Activated CD8-positive, alpha-beta memory T cell treated with anti-CD3 and anti-CD28 coated beads, Interleukin-2, amount 50 U/mL, for 1 hour (primary cell): ENCODE results near the gene DAPK2.

Experiments
- DNase-seq: peaks from one replicate; pipeline ENCODE4 v3.0.0-alpha.2; 2020; ENCODE audit errors: extremely low read depth

DAPK2 gene

GRCh38 chr15:64024172-64025050, 21.9 kb downstream of the DAPK2 start:
- no peak for DNase-seq

GRCh38 chr15:64023220-64023619, 23.1 kb downstream of the DAPK2 start:
- DNase-seq: no peak

GRCh38 chr15:64022571-64022970, 23.7 kb downstream of the DAPK2 start:
- no peak for DNase-seq

GRCh38 chr15:64019764-64020163, 26.5 kb downstream of the DAPK2 start:
- no peak for DNase-seq

- DNase-seq: no peak
These were observed 28.6 kb downstream of the DAPK2 start for GRCh38 chr15:64017591-64018163.

GRCh38 chr15:64017082-64017588, 29.1 kb downstream of the DAPK2 start:
- DNase-seq: no peak

- DNase-seq: no peak
These were observed 30.0 kb downstream of the DAPK2 start for GRCh38 chr15:64016257-64016656.

GRCh38 chr15:64014995-64015394, 31.3 kb downstream of the DAPK2 start:
- DNase-seq: no peak

GRCh38 chr15:64013179-64014062, 32.9 kb downstream of the DAPK2 start:
- no peak for DNase-seq

GRCh38 chr15:64011736-64012135, 34.5 kb downstream of the DAPK2 start:
- no peak for DNase-seq

- peak; percentile 86 for DNase-seq
These were observed 35.6 kb downstream of the DAPK2 start for GRCh38 chr15:64010719-64011118.

- peak; percentile 29 for DNase-seq
These were observed 36.5 kb downstream of the DAPK2 start for GRCh38 chr15:64009798-64010261.

GRCh38 chr15:64009241-64009640, 37.0 kb downstream of the DAPK2 start:
- no peak for DNase-seq

GRCh38 chr15:64008177-64008576, 38.1 kb downstream of the DAPK2 start:
- DNase-seq: no peak

- DNase-seq: no peak
These were observed 39.6 kb downstream of the DAPK2 start for GRCh38 chr15:64006642-64007041.

GRCh38 chr15:64004587-64004986, 41.7 kb downstream of the DAPK2 start:
- DNase-seq: no peak

GRCh38 chr15:64004056-64004455, 42.2 kb downstream of the DAPK2 start:
- no peak for DNase-seq

GRCh38 chr15:64003182-64003581, 43.1 kb downstream of the DAPK2 start:
- no peak for DNase-seq

GRCh38 chr15:64001148-64001547, 45.1 kb downstream of the DAPK2 start:
- no peak for DNase-seq

GRCh38 chr15:64000183-64000951, 45.9 kb downstream of the DAPK2 start:
- DNase-seq: no peak

- DNase-seq: no peak
These were observed 47.1 kb downstream of the DAPK2 start for GRCh38 chr15:63999177-63999576.
